ENCODE results near the gene STEAP3.

STEAP3 gene

GRCh38 chr2:119190321-119191111 is 33.1 kb upstream of the STEAP3 start:
- no peak for TF ChIP-seq ZFX (IDR thresholded peaks at IDR 0.05; ENCODE audit: borderline replicate concordance)
- TF ChIP-seq, protein P1, sequence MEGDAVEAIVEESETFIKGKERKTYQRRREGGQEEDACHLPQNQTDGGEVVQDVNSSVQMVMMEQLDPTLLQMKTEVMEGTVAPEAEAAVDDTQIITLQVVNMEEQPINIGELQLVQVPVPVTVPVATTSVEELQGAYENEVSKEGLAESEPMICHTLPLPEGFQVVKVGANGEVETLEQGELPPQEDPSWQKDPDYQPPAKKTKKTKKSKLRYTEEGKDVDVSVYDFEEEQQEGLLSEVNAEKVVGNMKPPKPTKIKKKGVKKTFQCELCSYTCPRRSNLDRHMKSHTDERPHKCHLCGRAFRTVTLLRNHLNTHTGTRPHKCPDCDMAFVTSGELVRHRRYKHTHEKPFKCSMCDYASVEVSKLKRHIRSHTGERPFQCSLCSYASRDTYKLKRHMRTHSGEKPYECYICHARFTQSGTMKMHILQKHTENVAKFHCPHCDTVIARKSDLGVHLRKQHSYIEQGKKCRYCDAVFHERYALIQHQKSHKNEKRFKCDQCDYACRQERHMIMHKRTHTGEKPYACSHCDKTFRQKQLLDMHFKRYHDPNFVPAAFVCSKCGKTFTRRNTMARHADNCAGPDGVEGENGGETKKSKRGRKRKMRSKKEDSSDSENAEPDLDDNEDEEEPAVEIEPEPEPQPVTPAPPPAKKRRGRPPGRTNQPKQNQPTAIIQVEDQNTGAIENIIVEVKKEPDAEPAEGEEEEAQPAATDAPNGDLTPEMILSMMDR (IDR thresholded peaks at IDR 0.05), result no peak
- no peak overlapping the region for H3K27ac ChIP-seq

- H3K27ac ChIP-seq, result no peak overlapping the region
- TF ChIP-seq ZFX (IDR thresholded peaks at IDR 0.05; ENCODE audit: borderline replicate concordance), result no peak
- TF ChIP-seq, protein P1 (IDR thresholded peaks at IDR 0.05), result no peak
Observed at GRCh38 chr2:119192893-119193292, 30.7 kb upstream of the STEAP3 start.

DNA sequence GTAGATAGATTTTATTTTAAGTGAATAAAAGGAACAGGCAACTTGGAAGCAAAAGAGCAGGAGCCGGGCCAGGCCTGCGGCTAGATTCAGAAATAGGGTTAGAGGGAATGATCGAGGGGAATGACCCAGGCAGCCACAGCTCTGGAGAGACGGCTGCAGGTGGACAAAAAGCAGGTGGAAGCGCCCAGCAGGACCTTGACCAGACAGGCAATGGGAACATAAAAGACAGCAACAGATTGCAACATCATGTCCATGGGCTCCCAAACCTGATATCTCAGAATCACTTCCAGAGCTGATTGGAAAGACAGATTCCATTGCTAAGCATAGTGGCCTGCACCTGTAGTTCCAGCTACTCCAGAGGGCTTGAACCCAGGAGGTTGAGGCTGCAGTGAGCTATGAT is 28.6 kb upstream of the STEAP3 start:
- H3K27ac ChIP-seq, result no peak overlapping the region
- TF ChIP-seq ZFX (IDR thresholded peaks at IDR 0.05; ENCODE audit: borderline replicate concordance), result no peak
- TF ChIP-seq, protein P1 (IDR thresholded peaks at IDR 0.05), result no peak

- TF ChIP-seq ZFX (IDR thresholded peaks at IDR 0.05; ENCODE audit: borderline replicate concordance), result no peak
- TF ChIP-seq, protein P1 (IDR thresholded peaks at IDR 0.05), result no peak
- no peak overlapping the region for H3K27ac ChIP-seq
Observed at GRCh38 chr2:119195887-119196286, 27.7 kb upstream of the STEAP3 start.

- TF ChIP-seq ZFX (IDR thresholded peaks at IDR 0.05; ENCODE audit: borderline replicate concordance), result no peak
- TF ChIP-seq, protein P1 (IDR thresholded peaks at IDR 0.05), result no peak
- H3K27ac ChIP-seq, result no peak overlapping the region
Observed at GRCh38 chr2:119196301-119197125, 27.1 kb upstream of the STEAP3 start.

- H3K27ac ChIP-seq, result no peak overlapping the region
- no peak for TF ChIP-seq ZFX (IDR thresholded peaks at IDR 0.05; ENCODE audit: borderline replicate concordance)
Observed at GRCh38 chr2:119197126-119197405, 26.6 kb upstream of the STEAP3 start.

DNA sequence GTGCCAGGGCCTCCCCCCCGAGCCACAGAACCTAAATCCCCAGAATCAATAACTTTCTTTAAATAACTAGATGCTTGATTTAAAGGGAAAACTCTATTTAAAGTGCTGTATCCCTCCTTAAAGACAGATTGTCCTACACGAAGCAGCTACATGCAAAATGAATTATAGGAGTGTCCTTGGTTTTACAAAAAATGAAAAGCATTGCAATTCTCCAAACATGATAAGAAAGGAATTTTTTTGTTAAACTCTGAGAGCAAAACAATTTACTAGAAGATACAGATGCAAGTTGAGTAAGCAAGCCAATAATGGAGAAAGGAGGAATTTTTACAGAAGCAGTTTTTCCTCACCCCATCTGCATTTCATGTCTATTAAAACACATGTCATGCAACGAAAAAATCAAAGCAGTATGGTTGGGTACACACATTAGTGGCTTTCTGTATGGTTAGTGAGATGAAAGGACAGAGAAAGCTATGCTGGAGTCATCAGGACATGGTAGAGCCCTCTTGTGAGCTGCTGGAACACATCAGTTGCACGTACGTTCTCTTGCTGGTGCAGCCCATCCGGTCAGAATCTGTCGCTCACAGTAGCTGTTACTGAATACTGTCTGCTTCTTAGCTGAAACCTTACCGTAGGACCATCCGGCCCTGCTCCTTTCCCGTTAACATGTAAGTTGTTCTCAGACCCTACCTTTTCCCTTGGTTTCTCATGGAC is 25.9 kb upstream of the STEAP3 start:
- TF ChIP-seq, protein P1 (IDR thresholded peaks at IDR 0.05), result no peak
- no peak for TF ChIP-seq ZFX (IDR thresholded peaks at IDR 0.05; ENCODE audit: borderline replicate concordance)
- no peak overlapping the region for H3K27ac ChIP-seq

Measured in 22Rv1 (cell line).